ENCODE data around the gene HDDC2.

The HDDC2 gene

DNA sequence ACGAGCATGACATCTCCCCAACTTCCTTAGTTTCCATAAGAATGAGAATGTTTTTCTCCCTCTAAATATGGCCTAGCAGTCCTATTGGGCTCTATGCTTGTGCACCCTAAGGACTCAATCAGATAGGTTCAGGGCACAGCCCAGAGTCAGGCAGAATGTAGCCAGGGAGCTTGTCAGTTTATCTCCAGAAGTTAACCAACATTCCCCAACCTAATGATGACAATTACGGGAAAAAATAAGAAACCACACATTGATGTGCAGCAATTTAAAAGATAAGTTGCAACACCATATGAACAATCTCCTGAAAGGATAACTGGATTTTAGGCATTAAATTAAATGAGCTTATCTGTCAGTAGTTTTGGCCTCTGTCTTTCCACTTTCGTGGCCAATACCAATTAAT lies 71.1 kb downstream of the HDDC2 start:
- TF ChIP-seq FOXK2 (IDR thresholded peaks at IDR 0.05) (no peak), SUZ12 (IDR thresholded peaks at IDR 0.05) (no peak), SP1 (IDR thresholded peaks at IDR 0.05) (no peak)
- DNase-seq (ENCODE audit: extremely low spot score): no peak
- ChIA-PET CTCF (no interaction called here), POLR2A (no interaction called here)

- CTCF ChIA-PET: interaction anchor here (1.3 kb wide), 1 partner anchor 72 kb away, joined by 3 read pairs; no protein-coding TSS in a partner anchor
- TF ChIP-seq PKNOX1 (IDR thresholded peaks at IDR 0.05) (no peak), SUZ12 (IDR thresholded peaks at IDR 0.05) (no peak), TARDBP (IDR thresholded peaks at IDR 0.05) (no peak), NFRKB (IDR thresholded peaks at IDR 0.05) (no peak), BHLHE40 (IDR thresholded peaks at IDR 0.05; ENCODE audit: borderline replicate concordance) (no peak), SP1 (IDR thresholded peaks at IDR 0.05) (no peak), L3MBTL2 (conservative IDR thresholded peaks at IDR 0.05) (no peak), ARNT (IDR thresholded peaks at IDR 0.05) (no peak), LEF1 (IDR thresholded peaks at IDR 0.05; ENCODE audit: borderline replicate concordance) (no peak), FOXM1 (IDR thresholded peaks at IDR 0.05; ENCODE audit: borderline replicate concordance) (no peak), CTBP1 (IDR thresholded peaks at IDR 0.05; ENCODE audit: borderline replicate concordance) (no peak), HDGF (IDR thresholded peaks at IDR 0.05; ENCODE audit: borderline replicate concordance) (no peak), FOXA1 (IDR thresholded peaks at IDR 0.05) (no peak), ZNF384 (IDR thresholded peaks at IDR 0.05) (no peak), FOXK2 (IDR thresholded peaks at IDR 0.05) (no peak), ELF4 (IDR thresholded peaks at IDR 0.05) (no peak)
- POLR2A ChIA-PET: no interaction called here
- DNase-seq (ENCODE audit: extremely low spot score): no peak
Measured at GRCh38 chr6:125228981-125229479, 72.7 kb downstream of the HDDC2 start.

DNA sequence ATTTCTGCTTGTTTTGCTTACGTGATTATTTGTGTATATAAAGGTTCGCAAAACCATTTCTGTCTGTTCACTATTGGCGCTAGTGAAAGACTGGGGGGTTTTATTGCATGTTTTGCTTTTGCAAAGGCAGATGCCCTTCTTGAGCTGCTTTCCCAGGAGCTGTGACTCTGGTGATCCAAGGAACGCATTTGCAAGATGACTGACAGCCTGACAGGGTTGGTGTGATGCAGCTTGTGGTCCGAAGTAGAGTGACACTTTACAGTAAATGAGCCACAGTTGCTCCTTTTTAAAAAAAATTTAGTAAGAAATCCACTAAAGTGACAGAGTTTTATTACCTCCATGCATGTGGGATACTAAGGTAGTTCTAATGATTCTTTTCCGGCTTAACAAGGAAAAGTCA lies 74.5 kb downstream of the HDDC2 start:
- TF ChIP-seq ARNT (IDR thresholded peaks at IDR 0.05): no peak
- peak; percentile 64 for TF ChIP-seq PKNOX1 (IDR thresholded peaks at IDR 0.05)
- no peak for TF ChIP-seq FOXA1 (IDR thresholded peaks at IDR 0.05)
- ChIA-PET POLR2A (no interaction called here), CTCF (no interaction called here)
- no peak for DNase-seq (ENCODE audit: extremely low spot score)
